Ishikawa (cell line): ENCODE measurements around the gene CHST9.

Experiments
- CEBPB ChIP-seq: IDR thresholded peaks from 2 replicates; pipeline ENCODE4 v1.6.1; 2012
- CREB1 ChIP-seq: IDR thresholded peaks from 2 replicates; pipeline ENCODE4 v1.6.1; 2012; ENCODE audit warnings: low read depth
- EGR1 ChIP-seq: IDR thresholded peaks from 2 replicates; pipeline ENCODE4 v1.6.1; 2012
- EP300 ChIP-seq: IDR thresholded peaks from 2 replicates; pipeline ENCODE4 v1.6.1; 2012; ENCODE audit warnings: borderline replicate concordance
- FOXM1 ChIP-seq: IDR thresholded peaks from 2 replicates; pipeline ENCODE4 v1.6.1; 2012; ENCODE audit warnings: low read depth, borderline replicate concordance
- MAX ChIP-seq: IDR thresholded peaks from 2 replicates; pipeline ENCODE4 v1.6.1; 2012
- NFIC ChIP-seq: IDR thresholded peaks from 2 replicates; pipeline ENCODE4 v1.6.1; 2012
- RAD21 ChIP-seq: IDR thresholded peaks from 2 replicates; pipeline ENCODE4 v1.6.1; 2012; ENCODE audit warnings: low read depth
- REST ChIP-seq: IDR thresholded peaks from 2 replicates; pipeline ENCODE4 v1.6.1; 2012; ENCODE audit warnings: low read depth, mild to moderate bottlenecking
- TAF1 ChIP-seq: IDR thresholded peaks from 2 replicates; pipeline ENCODE4 v1.6.1; 2012; ENCODE audit warnings: low read depth, mild to moderate bottlenecking
- TCF12 ChIP-seq: IDR thresholded peaks from 2 replicates; pipeline ENCODE4 v1.6.1; 2012; ENCODE audit warnings: low read depth
- TEAD4 ChIP-seq: IDR thresholded peaks from 2 replicates; pipeline ENCODE4 v1.6.1; 2012
- USF1 ChIP-seq: IDR thresholded peaks from 2 replicates; pipeline ENCODE4 v1.6.1; 2012
- YY1 ChIP-seq: IDR thresholded peaks from 2 replicates; pipeline ENCODE4 v1.6.1; 2012; ENCODE audit warnings: low read depth
- ZBTB7A ChIP-seq: IDR thresholded peaks from 2 replicates; pipeline ENCODE4 v1.6.1; 2012; ENCODE audit warnings: low read depth

The CHST9 gene

GRCh38 chr18:27120246-27120645 lies 64.9 kb downstream of the CHST9 start:
- no peak for TF ChIP-seq TEAD4
- TF ChIP-seq TCF12, result no peak
- no peak for TF ChIP-seq ZBTB7A
- TF ChIP-seq RAD21, result no peak
- TF ChIP-seq CREB1, result no peak
- no peak for TF ChIP-seq NFIC
- no peak for TF ChIP-seq CEBPB
- no peak for TF ChIP-seq YY1
- no peak for TF ChIP-seq EP300
- no peak for TF ChIP-seq MAX

GRCh38 chr18:27118973-27119372 lies 66.1 kb downstream of the CHST9 start:
- no peak for TF ChIP-seq CEBPB
- no peak for TF ChIP-seq TAF1
- no peak for TF ChIP-seq YY1
- TF ChIP-seq FOXM1, result no peak
- TF ChIP-seq REST, result no peak
- TF ChIP-seq MAX, result no peak
- no peak for TF ChIP-seq EP300
- no peak for TF ChIP-seq USF1

GRCh38 chr18:27114842-27115241 lies 70.3 kb downstream of the CHST9 start:
- TF ChIP-seq TCF12 (no peak), MAX (no peak), EP300 (no peak), RAD21 (no peak), TEAD4 (no peak), ZBTB7A (no peak), EGR1 (no peak), NFIC (no peak), TAF1 (no peak), CREB1 (no peak), CEBPB (no peak), FOXM1 (no peak), REST (no peak), USF1 (no peak)

GRCh38 chr18:27113358-27113757 lies 71.8 kb downstream of the CHST9 start:
- TF ChIP-seq TAF1, result no peak

- TF ChIP-seq EGR1 (no peak), YY1 (no peak), TAF1 (no peak), EP300 (no peak), FOXM1 (no peak), ZBTB7A (no peak), NFIC (no peak), TCF12 (no peak), TEAD4 (no peak), CREB1 (no peak), REST (no peak), RAD21 (no peak), MAX (no peak), USF1 (no peak), CEBPB (no peak)
These were observed 74.8 kb downstream of the CHST9 start for GRCh38 chr18:27110319-27110718.
